ENCODE measurements around the gene DGKD.

DGKD gene

GRCh38 chr2:233429175-233429897 is 75.0 kb downstream of the DGKD start:
- DNase-seq (ENCODE audit: low read depth) = no peak

DNA sequence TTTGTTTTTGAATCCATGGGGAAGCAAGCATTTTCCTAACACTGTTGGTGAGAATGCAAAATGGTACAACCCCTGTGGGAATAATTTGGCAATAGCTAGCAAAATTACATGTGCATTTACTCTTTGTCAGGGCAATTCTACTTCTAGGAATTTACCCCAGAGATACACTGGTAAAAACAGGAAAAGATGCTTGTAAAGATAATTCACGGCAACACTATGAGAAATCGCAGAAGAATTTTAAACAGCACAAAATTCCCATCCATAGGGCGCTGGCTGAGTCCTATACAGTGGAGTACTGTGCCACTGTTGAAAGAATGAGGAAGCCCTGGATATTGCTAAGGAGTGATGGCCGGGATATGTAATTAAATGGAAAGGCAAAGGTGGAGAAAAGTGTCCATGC is 75.8 kb downstream of the DGKD start:
- peak; percentile 52 for DNase-seq (ENCODE audit: low read depth)

- DNase-seq (ENCODE audit: low read depth) = no peak
Observed at GRCh38 chr2:233430651-233431050, 76.4 kb downstream of the DGKD start.

DNA sequence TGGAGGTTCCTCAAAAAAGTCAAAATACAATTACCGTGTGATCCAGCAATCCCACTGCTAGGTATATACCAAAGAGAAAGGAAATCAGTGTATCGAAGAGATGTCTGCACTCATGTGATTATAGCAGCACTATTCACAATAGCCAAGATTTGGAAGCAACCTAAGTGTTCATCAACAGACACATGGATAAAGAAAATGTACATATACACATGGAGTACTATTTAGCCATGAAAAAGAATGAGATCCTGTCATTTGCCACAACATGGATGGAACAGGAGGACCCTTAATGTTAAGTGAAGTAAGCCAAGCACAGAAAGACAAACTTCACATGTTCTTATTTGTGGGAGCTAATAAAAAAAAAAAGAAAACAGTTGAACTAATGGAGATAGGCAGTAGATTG is 78.7 kb downstream of the DGKD start:
- no peak for DNase-seq (ENCODE audit: low read depth)

- no peak for DNase-seq (ENCODE audit: low read depth)
Observed at GRCh38 chr2:233433794-233434193, 79.5 kb downstream of the DGKD start.

DNA sequence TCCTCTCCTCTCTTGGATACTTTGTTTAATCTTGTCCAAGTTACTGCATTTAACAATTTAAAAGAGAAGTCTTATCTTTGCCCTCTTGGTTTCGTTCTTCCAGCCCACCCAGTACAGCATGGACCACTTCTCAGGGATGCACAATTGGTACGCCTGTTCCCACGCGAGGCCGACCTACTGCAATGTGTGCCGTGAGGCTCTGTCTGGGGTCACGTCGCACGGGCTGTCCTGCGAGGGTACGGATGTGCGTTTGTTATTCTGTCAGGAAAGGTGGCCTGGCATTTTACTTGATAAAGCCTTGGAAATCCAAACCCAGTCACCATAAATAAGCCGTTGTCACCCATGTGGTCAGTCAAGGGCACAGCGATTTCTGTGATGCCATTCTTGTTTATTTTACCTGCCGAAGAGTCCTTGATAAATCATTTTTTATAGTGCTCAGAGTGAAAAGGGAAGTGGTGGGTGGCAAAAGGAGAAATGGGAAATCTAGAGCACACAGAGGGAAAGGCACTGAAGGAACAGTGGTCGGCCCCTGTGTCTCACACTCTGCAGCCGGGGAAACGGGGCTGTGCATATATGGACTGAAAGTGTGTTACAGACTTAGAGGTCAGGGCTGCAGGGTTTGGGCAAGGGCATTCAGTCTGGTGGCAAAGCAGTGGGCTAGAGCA is 80.5 kb downstream of the DGKD start:
- no peak for DNase-seq (ENCODE audit: low read depth)

- no peak for DNase-seq (ENCODE audit: low read depth)
Observed at GRCh38 chr2:233435436-233436190, 81.3 kb downstream of the DGKD start.

DNA sequence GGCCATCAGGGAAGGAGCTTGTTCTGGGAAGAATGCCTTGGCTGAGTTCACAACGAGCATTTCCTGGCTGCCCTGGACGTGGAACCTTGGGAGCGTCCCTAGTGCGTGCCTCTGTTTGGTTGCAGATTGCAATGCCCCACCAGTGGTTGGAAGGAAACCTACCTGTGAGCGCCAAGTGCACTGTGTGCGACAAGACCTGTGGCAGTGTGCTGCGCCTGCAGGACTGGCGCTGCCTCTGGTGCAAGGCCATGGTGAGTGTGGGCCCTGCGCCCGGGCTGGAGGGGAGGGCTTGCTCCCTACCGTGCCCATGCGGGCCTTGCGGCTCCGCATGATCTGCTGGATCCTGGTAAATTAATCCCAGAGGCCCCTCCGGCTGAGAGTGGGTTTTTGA is 81.9 kb downstream of the DGKD start:
- DNase-seq (ENCODE audit: low read depth) = no peak

DNA sequence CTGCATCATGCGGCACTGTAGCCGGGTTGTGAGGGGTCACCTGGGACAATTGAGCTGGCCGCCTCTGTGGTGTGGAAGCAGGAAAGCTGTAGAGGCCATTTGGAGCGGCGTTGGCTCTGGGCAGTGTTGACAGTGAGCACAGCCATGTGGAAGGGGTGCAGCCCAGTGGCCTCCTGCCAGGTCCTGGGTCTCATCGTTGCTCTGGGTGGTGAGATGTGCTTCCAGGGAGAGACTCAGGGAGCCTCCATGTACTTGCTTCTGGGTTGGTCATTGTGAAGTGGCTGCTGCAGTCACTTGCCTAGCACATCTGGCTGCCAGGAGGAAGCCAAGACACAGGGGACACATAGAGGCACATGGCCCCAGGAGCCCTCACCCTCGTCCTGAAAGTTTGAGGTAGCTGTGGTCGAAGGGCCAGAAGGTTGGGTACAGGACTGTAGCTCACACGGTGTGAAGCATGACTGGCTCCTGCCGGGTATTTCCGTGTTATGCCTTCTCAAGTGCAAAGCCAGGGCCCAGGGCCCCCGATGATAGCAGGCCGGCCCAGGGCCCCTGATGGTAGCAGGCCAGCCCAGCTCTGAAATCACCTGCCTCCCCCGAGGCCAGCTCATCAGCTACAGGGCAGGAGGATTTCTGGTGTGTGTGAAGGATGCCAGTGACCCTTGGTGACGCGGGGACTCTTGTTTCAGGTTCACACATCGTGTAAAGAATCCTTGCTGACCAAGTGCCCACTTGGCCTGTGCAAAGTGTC is 82.6 kb downstream of the DGKD start:
- no peak for DNase-seq (ENCODE audit: low read depth)

GRCh38 chr2:233437439-233437955 is 83.2 kb downstream of the DGKD start:
- no peak for DNase-seq (ENCODE audit: low read depth)

- DNase-seq (ENCODE audit: low read depth) = no peak
Observed at GRCh38 chr2:233438573-233439147, 84.4 kb downstream of the DGKD start.

DNA sequence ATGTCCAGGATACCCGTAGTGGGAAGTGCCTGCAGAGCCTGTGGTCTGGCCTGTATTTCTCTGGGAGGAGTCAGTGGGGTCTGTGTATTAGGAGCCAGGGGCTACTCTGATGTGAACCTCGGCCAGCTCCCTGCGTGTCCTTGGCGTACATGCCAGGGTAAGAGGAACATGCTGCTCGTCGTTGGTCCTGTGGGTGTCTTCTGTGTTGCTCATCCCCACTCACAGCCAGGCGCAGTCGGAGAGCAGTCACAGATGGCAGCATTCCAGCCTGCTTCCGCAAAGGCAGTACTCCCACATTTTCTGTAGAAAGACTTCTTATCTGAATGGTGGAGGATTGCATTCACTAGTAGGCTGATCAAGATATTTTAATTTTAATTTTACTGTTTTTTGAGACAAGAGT is 84.9 kb downstream of the DGKD start:
- peak; percentile 36 for DNase-seq (ENCODE audit: low read depth)

DNA sequence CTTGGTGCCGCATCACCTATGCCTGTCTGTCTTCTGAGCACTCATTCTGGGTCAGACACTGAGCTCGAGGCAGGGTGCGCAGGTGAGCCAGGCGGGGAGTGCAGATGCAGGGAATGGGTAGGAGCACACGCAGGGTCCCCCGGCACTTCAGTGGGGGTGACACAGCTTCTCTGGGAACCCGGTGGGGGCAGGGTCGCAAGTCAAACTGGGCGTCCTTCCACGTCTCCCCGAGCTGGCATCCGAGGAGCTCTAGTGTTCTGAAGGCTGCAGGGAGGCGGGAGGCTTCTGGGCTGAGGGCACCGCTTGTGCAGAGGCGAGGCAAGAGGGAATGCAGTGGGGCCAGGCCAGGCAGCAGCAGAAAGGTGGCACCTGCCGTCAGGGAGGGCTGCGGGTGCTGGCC is 86.0 kb downstream of the DGKD start:
- no peak for DNase-seq (ENCODE audit: low read depth)

DNA sequence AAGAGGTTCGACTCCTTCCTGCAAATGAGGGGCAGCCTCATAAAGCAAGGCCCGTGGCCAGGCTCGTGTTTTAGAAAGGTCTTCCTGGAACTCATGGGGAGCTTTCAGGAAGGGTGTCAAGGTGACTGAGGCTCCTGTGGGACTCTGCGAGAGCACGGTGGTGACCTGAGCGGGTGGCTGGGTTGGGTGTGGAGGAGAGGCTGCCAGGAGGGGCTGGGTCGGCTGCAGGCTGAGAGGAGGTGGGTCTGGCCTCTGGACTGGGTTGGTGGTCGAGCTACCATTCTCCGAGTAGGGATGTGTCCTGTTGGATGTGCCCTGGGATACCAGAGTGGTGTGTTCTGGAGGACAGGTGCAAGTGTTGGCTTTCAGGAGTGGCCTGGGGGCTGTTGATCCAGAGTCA is 86.4 kb downstream of the DGKD start:
- DNase-seq (ENCODE audit: low read depth) = no peak

GRCh38 chr2:233441161-233442027 is 87.1 kb downstream of the DGKD start:
- DNase-seq (ENCODE audit: low read depth) = no peak

DNA sequence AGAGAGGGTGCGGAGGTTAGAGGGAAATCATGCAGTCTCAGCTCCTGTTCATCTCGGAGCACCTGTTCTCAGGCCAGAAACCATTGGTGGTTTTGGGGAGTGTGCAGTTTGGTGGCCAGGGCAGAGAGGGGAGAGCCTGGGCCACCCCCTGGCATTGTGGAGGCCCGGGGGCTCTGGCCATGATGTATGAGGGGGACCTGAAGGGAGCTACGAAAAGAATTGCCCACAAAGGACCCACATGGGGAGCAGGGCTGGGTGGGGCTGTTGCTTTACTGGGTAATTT is 87.7 kb downstream of the DGKD start:
- DNase-seq (ENCODE audit: low read depth) = no peak

DNA sequence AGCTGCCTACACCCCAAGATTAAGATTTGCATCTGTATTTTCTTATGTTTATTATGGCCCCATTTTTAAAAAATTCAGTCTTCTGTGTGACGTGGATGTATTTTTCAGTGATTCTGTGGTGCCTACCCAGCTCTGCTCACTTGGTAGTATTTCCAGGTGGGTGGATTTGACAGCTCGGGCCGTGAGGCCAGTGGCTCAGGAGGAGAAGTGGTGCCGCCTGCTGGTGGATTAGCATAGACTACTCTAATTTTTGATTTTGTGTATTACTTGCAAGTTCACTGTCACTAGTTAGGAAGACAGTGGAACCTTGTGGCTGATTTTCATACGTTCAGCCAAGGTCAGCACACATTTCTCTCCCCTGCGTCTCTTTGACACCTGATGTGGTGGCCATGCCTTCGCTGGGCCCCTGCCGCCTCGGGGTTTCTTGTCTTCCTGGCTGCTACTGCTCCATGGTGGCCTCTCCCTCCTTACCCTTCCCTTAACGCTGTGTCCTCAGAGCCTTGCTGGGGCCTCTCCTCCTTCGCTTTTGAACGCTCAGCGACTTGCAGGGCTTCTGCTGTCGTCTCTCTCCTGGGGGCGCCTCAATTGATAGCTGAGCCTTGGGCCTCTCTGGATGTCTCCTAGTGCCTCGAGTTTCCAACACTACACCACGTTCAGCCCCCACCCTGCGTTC is 89.4 kb downstream of the DGKD start:
- DNase-seq (ENCODE audit: low read depth) = peak; percentile 80

DNA sequence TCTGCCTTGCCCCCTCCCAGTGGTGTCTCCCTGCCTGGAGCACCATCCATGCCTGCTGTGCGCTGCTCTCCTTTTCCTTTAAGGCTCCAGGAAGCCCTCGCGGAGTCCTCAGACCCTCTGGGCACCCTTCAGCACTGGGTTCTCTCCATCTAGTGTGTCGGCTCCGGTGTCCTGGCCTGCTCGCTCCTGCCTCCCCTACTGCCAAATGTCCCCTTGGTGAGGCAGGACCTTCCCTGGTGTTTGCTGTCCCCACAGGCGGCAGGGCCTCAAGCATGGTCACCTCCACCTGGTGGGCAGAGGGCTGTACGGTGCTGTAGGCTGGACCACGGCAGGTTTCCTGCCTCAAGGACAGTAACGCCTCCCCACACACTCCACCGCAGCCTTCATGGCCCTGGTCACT is 90.2 kb downstream of the DGKD start:
- DNase-seq (ENCODE audit: low read depth) = no peak

DNA sequence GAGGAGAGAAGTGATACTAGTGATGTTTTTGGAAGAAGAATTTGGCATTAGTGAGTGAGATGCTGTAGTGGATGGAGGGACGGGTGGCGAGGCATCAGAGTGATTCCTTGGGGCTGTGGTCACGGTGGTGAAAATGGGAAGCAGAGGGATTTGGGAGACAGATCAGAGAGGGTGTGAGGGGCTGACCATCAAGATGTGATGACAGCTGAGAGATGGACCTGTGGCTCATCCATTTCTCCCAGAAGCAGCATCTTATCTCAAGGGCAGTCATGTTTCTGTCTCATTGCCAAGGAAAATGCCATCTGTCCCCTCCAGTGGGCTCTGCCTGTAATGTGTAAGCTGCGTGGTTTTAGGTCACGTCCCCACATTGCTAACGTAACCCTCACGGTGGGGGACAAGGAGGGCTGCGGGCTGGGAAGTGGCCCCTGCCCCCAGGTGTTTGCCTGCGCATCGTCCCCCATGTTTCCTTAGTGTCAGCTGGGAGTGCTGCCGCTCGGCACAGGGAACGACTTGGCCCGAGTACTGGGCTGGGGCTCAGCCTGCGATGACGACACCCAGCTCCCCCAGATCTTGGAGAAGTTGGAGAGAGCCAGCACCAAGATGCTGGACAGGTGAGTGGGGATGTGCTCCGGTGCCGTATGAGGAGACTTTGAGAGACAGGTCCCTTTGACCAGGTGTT is 91.0 kb downstream of the DGKD start:
- no peak for DNase-seq (ENCODE audit: low read depth)

DNA sequence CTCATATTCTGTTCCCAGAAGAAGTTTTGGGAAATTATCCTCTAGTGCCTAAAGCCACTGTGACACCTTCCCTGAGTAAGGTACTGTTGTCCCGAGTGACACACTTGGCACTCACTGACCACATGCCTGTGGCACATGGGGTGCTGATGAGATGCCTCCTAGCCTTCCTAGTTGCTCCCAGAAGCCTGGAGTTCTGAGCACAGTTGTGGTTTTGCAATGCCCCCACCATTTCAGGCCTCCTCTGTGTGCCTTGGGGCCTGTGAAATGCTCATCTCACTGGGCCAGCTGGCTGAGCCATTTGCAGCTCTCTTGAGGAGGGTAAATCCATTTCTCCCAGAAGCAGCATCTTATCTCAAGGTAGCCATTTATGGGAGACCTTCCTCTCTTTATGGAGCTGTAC is 91.8 kb downstream of the DGKD start:
- no peak for DNase-seq (ENCODE audit: low read depth)

Data from iris pigment epithelial cell (primary cell).